Chondrocyte (in vitro differentiated cells): ENCODE data around the gene ERP44. TPM values are rescaled to one million over a fixed set of nuclear protein-coding genes. Genes with fewer than 3 reads are reported as not detected.
A peak's percentile ranks its signal among the peaks of the same experiment; 100 is the strongest.
"Not testable (repeated sequence)": the region's sequence is repeated elsewhere in the genome, so short reads cannot be mapped to it uniquely, and the experiment has no call there.

Source experiments
- DNase-seq: peaks from one replicate; pipeline ENCODE4 v3.0.0; 2021; ENCODE audit warnings: mixed read lengths, low spot score
- H3K27ac Mint-ChIP-seq: one replicate; pipeline ENCODE4 v1.8.0; 2021; ENCODE audit warnings: mild to moderate bottlenecking, moderate library complexity, mixed read lengths; ENCODE audit not compliant: unreplicated experiment
- H3K27me3 Mint-ChIP-seq: 2 replicates; pipeline ENCODE4 v1.8.0; 2021; ENCODE audit warnings: low read depth, mixed read lengths
- H3K36me3 Mint-ChIP-seq: 2 replicates; pipeline ENCODE4 v1.8.0; 2021; ENCODE audit warnings: low read depth, mixed read lengths
- H3K4me1 Mint-ChIP-seq: 2 replicates; pipeline ENCODE4 v1.8.0; 2021; ENCODE audit warnings: low read depth, mild to moderate bottlenecking, mixed read lengths
- H3K4me3 Mint-ChIP-seq: one replicate; pipeline ENCODE4 v1.8.0; 2021; ENCODE audit warnings: mild to moderate bottlenecking, moderate library complexity, mixed read lengths; ENCODE audit not compliant: unreplicated experiment
- H3K9me3 Mint-ChIP-seq: 2 replicates; pipeline ENCODE4 v1.8.0; 2021; ENCODE audit warnings: low read depth, mixed read lengths
- total RNA-seq: library from RNA; stranded (reverse); gene quantifications from 3 replicates; pipeline ENCODE4 v1.2.1, GENCODE V29; 2021
- TF ChIP-seq, protein P1 (sequence below): fragments of 200-600 bp; sonication (generic); IDR thresholded peaks from 2 replicates; pipeline ENCODE4 v1.5.0; 2021; ENCODE audit warnings: antibody characterized with exemption, mild to moderate bottlenecking, moderate library complexity

The ERP44 gene
- total RNA-seq, 1 donor from 2014 or later: 16.6 TPM

DNA sequence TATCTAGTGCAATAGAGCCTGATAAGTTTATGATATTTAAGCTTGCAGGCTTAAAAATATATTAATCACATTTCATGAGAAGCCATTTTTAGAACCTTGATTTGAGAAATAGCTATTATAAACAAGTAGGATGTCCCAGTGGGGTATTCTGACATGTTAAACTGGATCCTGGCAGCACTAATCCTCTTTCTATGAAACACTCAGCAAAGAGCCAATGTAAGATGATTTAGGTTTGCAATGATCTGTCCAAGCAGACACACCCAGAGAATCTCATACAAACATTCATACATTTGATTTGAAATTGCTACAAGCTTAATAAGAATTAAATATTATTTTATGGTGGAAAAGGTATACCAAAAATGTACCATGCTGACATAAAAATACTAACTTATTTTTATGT is 86.5 kb downstream of the ERP44 start:
- H3K4me1 Mint-ChIP-seq: no peaks in the 10 kb centered on the region
- TF ChIP-seq, protein P1, sequence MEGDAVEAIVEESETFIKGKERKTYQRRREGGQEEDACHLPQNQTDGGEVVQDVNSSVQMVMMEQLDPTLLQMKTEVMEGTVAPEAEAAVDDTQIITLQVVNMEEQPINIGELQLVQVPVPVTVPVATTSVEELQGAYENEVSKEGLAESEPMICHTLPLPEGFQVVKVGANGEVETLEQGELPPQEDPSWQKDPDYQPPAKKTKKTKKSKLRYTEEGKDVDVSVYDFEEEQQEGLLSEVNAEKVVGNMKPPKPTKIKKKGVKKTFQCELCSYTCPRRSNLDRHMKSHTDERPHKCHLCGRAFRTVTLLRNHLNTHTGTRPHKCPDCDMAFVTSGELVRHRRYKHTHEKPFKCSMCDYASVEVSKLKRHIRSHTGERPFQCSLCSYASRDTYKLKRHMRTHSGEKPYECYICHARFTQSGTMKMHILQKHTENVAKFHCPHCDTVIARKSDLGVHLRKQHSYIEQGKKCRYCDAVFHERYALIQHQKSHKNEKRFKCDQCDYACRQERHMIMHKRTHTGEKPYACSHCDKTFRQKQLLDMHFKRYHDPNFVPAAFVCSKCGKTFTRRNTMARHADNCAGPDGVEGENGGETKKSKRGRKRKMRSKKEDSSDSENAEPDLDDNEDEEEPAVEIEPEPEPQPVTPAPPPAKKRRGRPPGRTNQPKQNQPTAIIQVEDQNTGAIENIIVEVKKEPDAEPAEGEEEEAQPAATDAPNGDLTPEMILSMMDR: no peak
- H3K9me3 Mint-ChIP-seq: peaks cover 6% of the 10 kb centered on the region
- H3K27me3 Mint-ChIP-seq: no peaks in the 10 kb centered on the region
- H3K36me3 Mint-ChIP-seq: peaks cover 12% of the 10 kb centered on the region
- H3K4me3 Mint-ChIP-seq: no peak overlapping the region
- no peak for DNase-seq
- H3K27ac Mint-ChIP-seq: no peak overlapping the region

DNA sequence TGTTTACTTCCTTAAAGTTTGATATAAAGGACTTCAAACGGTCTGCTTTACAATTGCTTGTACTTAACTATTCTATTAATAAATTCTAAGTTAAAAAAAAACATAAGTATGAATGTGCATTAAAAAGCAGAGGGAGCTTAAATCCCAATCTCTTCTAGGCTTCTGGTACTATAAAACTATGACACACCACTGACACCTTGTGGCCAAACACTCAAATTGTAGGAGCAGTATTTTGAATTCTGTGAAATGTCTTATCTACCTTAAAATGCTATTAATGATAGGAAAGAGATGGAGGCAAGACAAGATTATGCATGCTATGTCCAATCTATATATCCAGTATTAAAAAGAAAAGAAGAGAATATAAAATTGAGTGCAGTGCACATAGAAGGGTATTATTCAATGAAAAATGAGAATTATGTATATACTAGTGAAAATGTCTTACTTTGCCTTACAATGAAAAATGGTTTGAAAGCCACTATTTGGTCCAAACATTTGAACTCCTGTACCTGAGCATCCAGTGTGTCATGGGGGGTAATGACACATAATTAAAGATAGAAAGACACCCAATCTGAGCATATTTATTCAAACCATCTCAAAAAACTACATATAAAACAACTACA is 87.6 kb downstream of the ERP44 start:
- H3K4me1 Mint-ChIP-seq: peaks cover 2% of the 10 kb centered on the region
- no peaks in the 10 kb centered on the region for H3K27me3 Mint-ChIP-seq
- TF ChIP-seq, protein P1: peak; percentile 81
- DNase-seq: no peak
- peaks cover 11% of the 10 kb centered on the region for H3K36me3 Mint-ChIP-seq
- peaks cover 6% of the 10 kb centered on the region for H3K9me3 Mint-ChIP-seq
- no peak overlapping the region for H3K4me3 Mint-ChIP-seq
- no peak overlapping the region for H3K27ac Mint-ChIP-seq

DNA sequence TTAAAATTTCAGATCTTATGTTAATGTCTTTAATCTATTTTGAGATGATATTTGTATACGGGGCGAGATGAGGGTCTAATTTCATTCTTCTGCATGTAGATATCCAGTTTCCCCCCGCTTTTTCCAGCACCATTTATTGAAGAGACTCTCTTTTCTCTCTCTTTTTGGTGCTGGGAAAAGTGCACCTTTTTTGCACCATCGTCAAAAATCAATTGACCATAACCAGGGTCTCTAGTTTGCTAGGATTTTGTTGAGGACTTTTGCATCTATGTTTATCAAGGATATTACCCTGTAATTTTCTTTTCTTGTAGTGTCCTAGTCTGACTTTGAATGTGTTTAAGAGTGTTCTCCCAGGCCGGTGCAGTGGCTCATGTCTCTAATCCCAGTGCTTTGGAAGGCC is 99.0 kb downstream of the ERP44 start:
- Mint-ChIP-seq H3K27me3 (no peaks in the 10 kb centered on the region), H3K4me1 (no peaks in the 10 kb centered on the region), H3K4me3 (no peak overlapping the region), H3K9me3 (peaks cover 5% of the 10 kb centered on the region), H3K27ac (no peak overlapping the region), H3K36me3 (peaks cover 23% of the 10 kb centered on the region)
- DNase-seq: no peak
- TF ChIP-seq, protein P1: no peak

DNA sequence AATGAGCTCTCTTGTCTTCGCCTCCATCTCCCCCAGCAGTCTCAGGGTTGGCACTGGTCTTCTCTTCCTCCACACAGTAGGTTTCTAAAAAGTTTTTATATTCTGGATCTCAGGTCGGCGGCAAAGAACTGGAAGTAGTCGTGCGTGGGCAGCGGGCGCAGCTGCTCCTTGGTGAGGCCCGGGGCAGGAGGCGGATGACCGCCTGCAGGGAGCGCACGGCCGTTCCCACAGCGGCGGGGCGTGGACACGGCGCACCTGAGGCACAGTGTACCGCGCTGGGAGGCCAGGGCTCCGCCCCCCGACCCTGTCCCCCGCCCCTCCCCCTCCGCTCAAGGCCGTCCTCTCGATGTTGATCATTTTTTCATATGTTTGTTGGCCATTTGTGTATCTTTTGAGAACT is 99.9 kb downstream of the ERP44 start:
- TF ChIP-seq, protein P1: no peak
- H3K4me3 Mint-ChIP-seq: no peak overlapping the region
- DNase-seq: no peak
- no peaks in the 10 kb centered on the region for H3K4me1 Mint-ChIP-seq
- no peak overlapping the region for H3K27ac Mint-ChIP-seq
- peaks cover 24% of the 10 kb centered on the region for H3K36me3 Mint-ChIP-seq
- peaks cover 8% of the 10 kb centered on the region for H3K9me3 Mint-ChIP-seq
- no peaks in the 10 kb centered on the region for H3K27me3 Mint-ChIP-seq

DNA sequence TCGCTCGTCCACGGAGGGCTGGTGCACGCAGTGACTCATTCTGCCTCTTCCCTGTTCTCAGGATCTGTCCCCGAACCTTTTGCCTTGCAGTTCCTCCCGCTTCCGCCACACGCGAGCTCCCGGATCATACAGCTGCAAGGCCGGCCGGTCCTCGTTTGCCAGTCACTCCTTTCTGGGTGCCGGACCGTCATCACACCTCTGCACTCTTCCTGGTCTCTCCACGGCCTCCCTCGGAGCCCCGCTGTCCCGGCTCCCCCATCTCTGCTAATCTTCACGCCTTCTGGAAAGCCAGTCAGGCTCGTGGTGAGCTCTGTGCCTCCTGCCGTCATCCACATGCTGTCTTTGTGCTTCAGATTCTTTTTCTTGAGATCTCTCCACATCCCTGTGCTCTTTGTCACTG is 100.5 kb downstream of the ERP44 start:
- no peaks in the 10 kb centered on the region for H3K27me3 Mint-ChIP-seq
- H3K4me3 Mint-ChIP-seq: no peak overlapping the region
- no peaks in the 10 kb centered on the region for H3K4me1 Mint-ChIP-seq
- peak; percentile 85 for DNase-seq
- TF ChIP-seq, protein P1: no peak
- H3K9me3 Mint-ChIP-seq: peaks cover 8% of the 10 kb centered on the region
- peaks cover 28% of the 10 kb centered on the region for H3K36me3 Mint-ChIP-seq
- H3K27ac Mint-ChIP-seq: no peak overlapping the region

DNA sequence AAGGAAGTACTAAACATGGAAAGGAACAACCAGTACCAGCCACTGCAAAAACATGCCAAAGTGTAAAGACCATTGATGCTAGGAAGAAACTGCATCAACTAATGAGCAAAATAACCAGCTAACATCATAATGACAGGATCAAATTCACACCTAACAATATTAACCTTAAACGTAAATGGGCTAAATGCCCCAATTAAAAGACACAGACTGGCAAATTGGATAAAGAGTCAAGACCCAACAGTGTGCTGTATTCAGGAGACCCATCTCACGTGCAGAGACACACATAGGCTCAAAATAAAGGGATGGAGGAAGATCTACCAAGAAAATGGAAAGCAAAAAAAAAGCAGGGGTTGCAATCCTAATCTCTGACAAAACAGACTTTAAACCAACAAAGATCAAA is 108.3 kb downstream of the ERP44 start:
- not testable (repeated sequence) for H3K27me3 Mint-ChIP-seq, H3K27ac Mint-ChIP-seq, H3K4me1 Mint-ChIP-seq

More for the DNA sequence above, 108.3 kb downstream of the ERP44 start:
- H3K4me3 Mint-ChIP-seq, DNase-seq: not testable (repeated sequence)
- Mint-ChIP-seq H3K9me3 (peaks cover 41% of the 10 kb centered on the region), H3K36me3 (peaks cover 35% of the 10 kb centered on the region)
